ENCODE results near the gene CRAMP1. TPM values are rescaled to one million over a fixed set of nuclear protein-coding genes. Genes with fewer than 3 reads are reported as not detected.
"Not testable (repeated sequence)": the region's sequence is repeated elsewhere in the genome, so short reads cannot be mapped to it uniquely, and the experiment has no call there.

CRAMP1 gene
- total and polyA plus RNA-seq, 3 donors from 2014 or later = 54.1 to 65.1 (median 54.8) TPM

- no peaks in the 10 kb centered on the region for H3K36me3 ChIP-seq (ENCODE audit: low read depth, missing control alignments)
Observed at GRCh38 chr16:1696863-1697262, 84.7 kb downstream of the CRAMP1 start.

DNA sequence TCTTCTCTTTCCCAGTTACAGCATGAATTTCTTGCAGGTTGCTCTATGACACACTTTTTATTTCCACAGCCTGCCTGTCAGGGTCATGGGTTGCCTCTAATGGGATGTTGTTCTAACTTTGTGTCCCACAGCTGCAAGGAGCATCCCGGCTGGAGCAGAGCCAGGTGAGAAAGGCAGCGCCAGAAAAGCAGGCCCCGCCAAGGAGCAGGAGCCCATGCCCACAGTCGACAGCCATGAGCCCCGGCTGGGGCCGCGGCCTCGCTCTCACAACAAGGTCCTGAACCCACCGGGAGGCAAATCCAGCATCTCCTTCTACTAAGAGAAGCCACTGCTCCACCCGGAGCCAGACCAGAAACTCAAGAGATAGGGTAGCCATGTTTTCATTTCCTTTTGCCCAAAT is 86.5 kb downstream of the CRAMP1 start:
- no peak for DNase-seq
- H3K4me1 ChIP-seq = no peaks in the 10 kb centered on the region
- no peaks in the 10 kb centered on the region for H3K27me3 ChIP-seq
- H3K36me3 ChIP-seq (ENCODE audit: low read depth, missing control alignments) = no peaks in the 10 kb centered on the region
- no peak overlapping the region for H3K4me3 ChIP-seq
- TF ChIP-seq CTCF (IDR thresholded peaks at IDR 0.05) (no peak), POLR2A (IDR thresholded peaks at IDR 0.05) (no peak)
- no peaks in the 10 kb centered on the region for H3K9me3 ChIP-seq
- intact Hi-C loops (cut with DNase I; ENCODE audit: low total_unique reads) = no loop called here
- 71 to 75% methylated on average over 10 of the region's 10 CpGs for WGBS, 2 donors
- H3K27ac ChIP-seq = no peak overlapping the region

More at GRCh38 chr16:1696863-1697262, 84.7 kb downstream of the CRAMP1 start:
- 95 to 96% methylated on average over 5 of the region's 5 CpGs for WGBS, 2 donors
- intact Hi-C loops (cut with DNase I; ENCODE audit: low total_unique reads) = no loop called here
- H3K27ac ChIP-seq = no peak overlapping the region
- TF ChIP-seq CTCF (IDR thresholded peaks at IDR 0.05) = no peak
- no peak for TF ChIP-seq POLR2A (IDR thresholded peaks at IDR 0.05)
- DNase-seq = no peak
- H3K27me3 ChIP-seq = no peaks in the 10 kb centered on the region
- H3K9me3 ChIP-seq = no peaks in the 10 kb centered on the region
- no peaks in the 10 kb centered on the region for H3K4me1 ChIP-seq
- H3K4me3 ChIP-seq = no peak overlapping the region

- peaks cover 6% of the 10 kb centered on the region for H3K4me1 ChIP-seq
- intact Hi-C loops (cut with DNase I; ENCODE audit: low total_unique reads) = no loop called here
Observed at GRCh38 chr16:1700246-1700645, 88.1 kb downstream of the CRAMP1 start.

GRCh38 chr16:1701216-1701878 is 89.2 kb downstream of the CRAMP1 start:
- Histone ChIP-seq H3K4me1 (peaks cover 6% of the 10 kb centered on the region), H3K27me3 (no peaks in the 10 kb centered on the region), H3K4me3 (no peak overlapping the region), H3K36me3 (ENCODE audit: low read depth, missing control alignments) (no peaks in the 10 kb centered on the region), H3K27ac (no peak overlapping the region), H3K9me3 (no peaks in the 10 kb centered on the region)
- intact Hi-C loops (cut with DNase I; ENCODE audit: low total_unique reads) = no loop called here
- DNase-seq = no peak
- 85 to 88% methylated on average over 6 of the region's 6 CpGs for WGBS, 2 donors
- TF ChIP-seq CTCF (IDR thresholded peaks at IDR 0.05) = no peak
- no peak for TF ChIP-seq POLR2A (IDR thresholded peaks at IDR 0.05)

More at GRCh38 chr16:1700246-1700645, 88.1 kb downstream of the CRAMP1 start:
- no peak for DNase-seq
- Histone ChIP-seq H3K9me3 (no peaks in the 10 kb centered on the region), H3K27ac (no peak overlapping the region), H3K27me3 (no peaks in the 10 kb centered on the region), H3K36me3 (ENCODE audit: low read depth, missing control alignments) (no peaks in the 10 kb centered on the region), H3K4me3 (no peak overlapping the region)
- WGBS, 2 donors = 96% methylated on average over 3 of the region's 3 CpGs
- TF ChIP-seq POLR2A (IDR thresholded peaks at IDR 0.05) = no peak
- TF ChIP-seq CTCF (IDR thresholded peaks at IDR 0.05) = no peak

- Histone ChIP-seq H3K4me1 (peaks cover 23% of the 10 kb centered on the region), H3K27ac (peak overlapping the region; percentile 83 to 88), H3K4me3 (peak overlapping the region; percentile 88 to 94)
- 1% methylated on average over 16 of the region's 16 CpGs for WGBS, 2 donors
- H3K9me3 ChIP-seq; H3K27me3 ChIP-seq; DNase-seq; intact Hi-C loops (cut with DNase I; ENCODE audit: low total_unique reads); H3K36me3 ChIP-seq (ENCODE audit: low read depth, missing control alignments): not testable (repeated sequence)
Observed at GRCh38 chr16:1705324-1705687, 93.1 kb downstream of the CRAMP1 start.
